GM21515 (cell line): ENCODE measurements around the gene CBLIF.
"Not testable (repeated sequence)": the region's sequence is repeated elsewhere in the genome, so short reads cannot be mapped to it uniquely, and the experiment has no call there.

Experiments used
- ATAC-seq: cut with Tn5 transposase; IDR thresholded peaks from one replicate; pipeline ENCODE4 v1.9.1; 2021; ENCODE audit not compliant: unreplicated experiment

The CBLIF gene

GRCh38 chr11:59848439-59848838, 3.1 kb upstream of the CBLIF start:
- ATAC-seq, result not testable (repeated sequence)

GRCh38 chr11:59847626-59848025, 2.3 kb upstream of the CBLIF start:
- no peak for ATAC-seq

GRCh38 chr11:59846556-59846955, 1.3 kb upstream of the CBLIF start:
- no peak for ATAC-seq

- ATAC-seq, result no peak
Observed at GRCh38 chr11:59842316-59842715, 3.0 kb downstream of the CBLIF start.

GRCh38 chr11:59841514-59841913, 3.8 kb downstream of the CBLIF start:
- ATAC-seq, result peak; percentile 55

GRCh38 chr11:59839615-59840014, 5.7 kb downstream of the CBLIF start:
- no peak for ATAC-seq

GRCh38 chr11:59833602-59834001, 11.7 kb downstream of the CBLIF start:
- ATAC-seq, result no peak

GRCh38 chr11:59829358-59829757, 15.9 kb downstream of the CBLIF start:
- no peak for ATAC-seq

- ATAC-seq, result peak; percentile 80
Observed at GRCh38 chr11:59822989-59823566, 22.2 kb downstream of the CBLIF start.

- no peak for ATAC-seq
Observed at GRCh38 chr11:59818572-59818971, 26.7 kb downstream of the CBLIF start.

GRCh38 chr11:59816434-59816833, 28.9 kb downstream of the CBLIF start:
- ATAC-seq, result not testable (repeated sequence)

- no peak for ATAC-seq
Observed at GRCh38 chr11:59815754-59816153, 29.5 kb downstream of the CBLIF start.

GRCh38 chr11:59814021-59814420, 31.3 kb downstream of the CBLIF start:
- ATAC-seq, result no peak

GRCh38 chr11:59813364-59813763, 31.9 kb downstream of the CBLIF start:
- ATAC-seq, result no peak

GRCh38 chr11:59812220-59812619, 33.1 kb downstream of the CBLIF start:
- no peak for ATAC-seq

GRCh38 chr11:59810911-59811259, 34.4 kb downstream of the CBLIF start:
- no peak for ATAC-seq

- ATAC-seq, result peak; percentile 98
Observed at GRCh38 chr11:59810189-59810910, 34.9 kb downstream of the CBLIF start, which contains the start of gene MRPL16. TSS of gene MRPL16 (minus strand) at chr11:59810778. CDS start at chr11:59810658, 120 bp downstream.

- ATAC-seq, result no peak
Observed at GRCh38 chr11:59807047-59807610, 38.2 kb downstream of the CBLIF start.

GRCh38 chr11:59804061-59804460, 41.2 kb downstream of the CBLIF start:
- ATAC-seq, result no peak

- no peak for ATAC-seq
Observed at GRCh38 chr11:59802639-59803176, 42.6 kb downstream of the CBLIF start.

GRCh38 chr11:59801981-59802638, 43.2 kb downstream of the CBLIF start:
- ATAC-seq, result no peak
